ENCODE results near the gene ACVR1B.
A peak's percentile ranks its signal among the peaks of the same experiment; 100 is the strongest.
"Not testable (repeated sequence)": the region's sequence is repeated elsewhere in the genome, so short reads cannot be mapped to it uniquely, and the experiment has no call there.

The ACVR1B gene

GRCh38 chr12:51970904-51971646 is 19.6 kb downstream of the ACVR1B start:
- DNase-seq (ENCODE audit: low spot score) = no peak

GRCh38 chr12:51971679-51972421 is 20.4 kb downstream of the ACVR1B start:
- no peak for DNase-seq (ENCODE audit: low spot score)

GRCh38 chr12:51972422-51972812 is 20.9 kb downstream of the ACVR1B start:
- no peak for DNase-seq (ENCODE audit: low spot score)

GRCh38 chr12:51972849-51973273 is 21.4 kb downstream of the ACVR1B start:
- DNase-seq (ENCODE audit: low spot score) = peak; percentile 40

GRCh38 chr12:51973560-51973959 is 22.1 kb downstream of the ACVR1B start:
- DNase-seq (ENCODE audit: low spot score) = no peak

- no peak for DNase-seq (ENCODE audit: low spot score)
These were observed 23.1 kb downstream of the ACVR1B start for GRCh38 chr12:51974646-51975045.

- DNase-seq (ENCODE audit: low spot score) = no peak
These were observed 23.7 kb downstream of the ACVR1B start for GRCh38 chr12:51975196-51975595.

- DNase-seq (ENCODE audit: low spot score) = no peak
These were observed 25.1 kb downstream of the ACVR1B start for GRCh38 chr12:51976376-51977160.

- no peak for DNase-seq (ENCODE audit: low spot score)
These were observed 25.8 kb downstream of the ACVR1B start for GRCh38 chr12:51977320-51977753.

GRCh38 chr12:51979306-51979705 is 27.8 kb downstream of the ACVR1B start:
- DNase-seq (ENCODE audit: low spot score) = not testable (repeated sequence)

GRCh38 chr12:51980051-51980808 is 28.7 kb downstream of the ACVR1B start:
- DNase-seq (ENCODE audit: low spot score) = peak; percentile 94

- no peak for DNase-seq (ENCODE audit: low spot score)
These were observed 29.3 kb downstream of the ACVR1B start for GRCh38 chr12:51980809-51981127.

- DNase-seq (ENCODE audit: low spot score) = no peak
These were observed 33.2 kb downstream of the ACVR1B start for GRCh38 chr12:51984657-51985056.

- DNase-seq (ENCODE audit: low spot score) = no peak
These were observed 33.8 kb downstream of the ACVR1B start for GRCh38 chr12:51985154-51985835.

GRCh38 chr12:51986834-51987233 is 35.3 kb downstream of the ACVR1B start:
- no peak for DNase-seq (ENCODE audit: low spot score)

- DNase-seq (ENCODE audit: low spot score) = no peak
These were observed 40.7 kb downstream of the ACVR1B start for GRCh38 chr12:51992246-51992645.

- DNase-seq (ENCODE audit: low spot score) = no peak
These were observed 43.0 kb downstream of the ACVR1B start for GRCh38 chr12:51994539-51994820.

GRCh38 chr12:51994959-51995358 is 43.5 kb downstream of the ACVR1B start:
- DNase-seq (ENCODE audit: low spot score) = peak; percentile 83

GRCh38 chr12:51997136-51997535 is 45.6 kb downstream of the ACVR1B start:
- no peak for DNase-seq (ENCODE audit: low spot score)

- no peak for DNase-seq (ENCODE audit: low spot score)
These were observed 51.6 kb downstream of the ACVR1B start for GRCh38 chr12:52003016-52003550.

- no peak for DNase-seq (ENCODE audit: low spot score)
These were observed 52.1 kb downstream of the ACVR1B start for GRCh38 chr12:52003591-52003990.
